B cell (primary cell): ENCODE measurements around the gene OR11G2. TPM values are rescaled to one million over a fixed set of nuclear protein-coding genes. Genes with fewer than 3 reads are reported as not detected.

ENCODE experiments used
- ATAC-seq: fragments of 200-7000 bp; cut with Tn5 transposase; one replicate; pipeline ENCODE4 v1.10.0; 2021; ENCODE audit warnings: low read depth, mild to moderate bottlenecking, moderate number of reproducible peaks, moderate library complexity
- CTCF ChIA-PET: fragments of 350-600 bp; sonication (Branson Sonifier 250); formaldehyde crosslinking; loops from one replicate; lab custom pipeline; 2021; ENCODE audit warnings: antibody characterized with exemption, inconsistent platforms; lab: Charles Lee
- POLR2A ChIA-PET: fragments of 350-600 bp; sonication (Branson Sonifier 250); formaldehyde crosslinking; loops from one replicate; lab custom pipeline; 2021; ENCODE audit warnings: antibody characterized with exemption; lab: Charles Lee
- DNase-seq: peaks from one replicate; pipeline ENCODE4 v3.0.0; 2013
- H2AFZ ChIP-seq: 2 replicates; pipeline ENCODE4 v1.6.1; 2012; ENCODE audit warnings: mild to moderate bottlenecking, low read depth, low read length; ENCODE audit not compliant: insufficient read depth, poor library complexity, severe bottlenecking
- H3K27ac ChIP-seq, 2 donors: 1 replicate in 1 of 2; 2 replicates in 1 of 2; pipeline ENCODE4 v1.5.1; 2012 to 2013; ENCODE audit warnings: low read length in 2 of 2, mild to moderate bottlenecking in 2 of 2, moderate library complexity in 1 of 2
- H3K27me3 ChIP-seq, 4 experiments: fragments of 200-600 bp in 1 of 4; sonication (generic) in 1 of 4; replicated peaks in 1 of 4; 1 replicate in 2 of 4; 2 replicates in 2 of 4; pipeline versions ENCODE4 v1.6.1 to v1.7.0; 2013 to 2016; ENCODE audit warnings: low read length in 3 of 4, mild to moderate bottlenecking in 2 of 4, mixed read lengths in 1 of 4, moderate library complexity in 1 of 4; ENCODE audit not compliant: insufficient read depth in 4 of 4, control insufficient read depth in 3 of 4; ENCODE audit errors: control extremely low read depth in 1 of 4
- H3K36me3 ChIP-seq, 2 experiments: replicated peaks in 1 of 2; 1 replicate in 1 of 2; 2 replicates in 1 of 2; pipeline versions ENCODE4 v1.6.1 to v1.7.1; 2013; ENCODE audit warnings: low read length in 1 of 2; ENCODE audit not compliant: insufficient read depth in 2 of 2, control insufficient read depth in 1 of 2; ENCODE audit errors: control extremely low read depth in 1 of 2, extremely low read depth in 1 of 2
- H3K4me1 ChIP-seq, 2 donors: fragments of 200-600 bp in 1 of 2; sonication (generic) in 1 of 2; 1 replicate in 1 of 2; 2 replicates in 1 of 2; pipeline versions ENCODE4 v1.5.1 to v1.6.1; 2013 to 2017; ENCODE audit warnings: low read length in 2 of 2; ENCODE audit not compliant: control insufficient read depth in 2 of 2, insufficient read depth in 2 of 2
- H3K4me2 ChIP-seq: replicated peaks from 2 replicates; pipeline ENCODE3; 2012; ENCODE audit warnings: mild to moderate bottlenecking, low read depth, low read length; ENCODE audit not compliant: poor library complexity, severe bottlenecking
- H3K4me3 ChIP-seq, 5 experiments: fragments of 200-600 bp in 1 of 5; sonication (generic) in 1 of 5; 1 replicate in 3 of 5; 2 replicates in 2 of 5; pipeline versions ENCODE4 v1.5.1 to v1.7.0; 2011 to 2016; ENCODE audit warnings: low read length in 4 of 5, mild to moderate bottlenecking in 4 of 5, low read depth in 2 of 5, control low read depth in 1 of 5, moderate library complexity in 1 of 5; ENCODE audit not compliant: insufficient read depth in 1 of 5; ENCODE audit errors: control extremely low read depth in 1 of 5, extremely low read depth in 1 of 5
- H3K79me2 ChIP-seq: fragments of 200-600 bp; sonication (generic); one replicate; pipeline ENCODE4 v1.6.0; 2016; ENCODE audit warnings: low read length; ENCODE audit not compliant: control insufficient read depth, insufficient read depth
- H3K9ac ChIP-seq: fragments of 200-600 bp; sonication (generic); 2 replicates; pipeline ENCODE4 v1.6.1; 2017; ENCODE audit warnings: mild to moderate bottlenecking, low read length, moderate library complexity
- H3K9me3 ChIP-seq, 3 donors: one replicate each; pipeline versions ENCODE4 v1.6.1 to v1.7.1; 2013; ENCODE audit warnings: low read length in 2 of 3; ENCODE audit not compliant: control insufficient read depth in 2 of 3, insufficient read depth in 1 of 3; ENCODE audit errors: control extremely low read depth in 1 of 3
- H4K20me1 ChIP-seq: 2 replicates; pipeline ENCODE4 v1.6.0; 2012; ENCODE audit warnings: mild to moderate bottlenecking, low read length; ENCODE audit not compliant: insufficient read depth, control insufficient read depth, poor library complexity, severe bottlenecking
- H3K27ac Mint-ChIP-seq: one replicate; pipeline ENCODE4 v1.8.0; 2021; ENCODE audit warnings: mixed read lengths
- H3K27me3 Mint-ChIP-seq: one replicate; pipeline ENCODE4 v1.8.0; 2021; ENCODE audit warnings: mixed read lengths
- H3K4me1 Mint-ChIP-seq: one replicate; pipeline ENCODE4 v1.8.0; 2021; ENCODE audit warnings: mixed read lengths
- H3K4me3 Mint-ChIP-seq: one replicate; pipeline ENCODE4 v1.8.0; 2021; ENCODE audit warnings: mixed read lengths
- H3K9me3 Mint-ChIP-seq: one replicate; pipeline ENCODE4 v1.8.0; 2022; ENCODE audit warnings: mixed read lengths; ENCODE audit not compliant: insufficient read depth
- EZH2 ChIP-seq: IDR thresholded peaks from 2 replicates; pipeline ENCODE4 v1.6.1; 2012; ENCODE audit warnings: borderline replicate concordance, low read depth, mild to moderate bottlenecking, moderate library complexity, low read length; ENCODE audit not compliant: insufficient read depth, poor library complexity, severe bottlenecking
- WGBS: methylation state at CpG from one replicate; pipeline ENCODE4 v1.1.5; 2013; ENCODE audit warnings: missing lambda C conversion rate; ENCODE audit not compliant: insufficient coverage; 5-methylcytosine and 5-hydroxymethylcytosine counted together
- intact Hi-C: fragments of 100-400 bp; cut with micrococcal nuclease; formaldehyde crosslinking; loops from one replicate; pipeline ENCODE4 v1.10.0; 2022
- polyA plus RNA-seq: library from polyadenylated mRNA; depleted of rRNA; stranded (reverse); fragments of >200 nt; gene quantifications from 2 replicates; pipeline ENCODE4 v1.2.3, GENCODE V29; 2012
- total RNA-seq, 2 donors: library from RNA; stranded (reverse); fragments of 120-200 nt in 1 of 2; gene quantifications; 1 replicate in 1 of 2; 2 replicates in 1 of 2; pipeline versions ENCODE4 v1.2.3 to v1.2.4, GENCODE V29; 2013 to 2022
- TF ChIP-seq, protein P1 (sequence below): fragments of 200-600 bp; IDR thresholded peaks from one replicate; pipeline ENCODE4 v1.8.0; 2022; ENCODE audit warnings: antibody characterized with exemption, mild to moderate bottlenecking

OR11G2 gene
- total and polyA plus RNA-seq, 2 donors (not counting 1 experiment from before 2014, with no cell fraction given): not detected

DNA sequence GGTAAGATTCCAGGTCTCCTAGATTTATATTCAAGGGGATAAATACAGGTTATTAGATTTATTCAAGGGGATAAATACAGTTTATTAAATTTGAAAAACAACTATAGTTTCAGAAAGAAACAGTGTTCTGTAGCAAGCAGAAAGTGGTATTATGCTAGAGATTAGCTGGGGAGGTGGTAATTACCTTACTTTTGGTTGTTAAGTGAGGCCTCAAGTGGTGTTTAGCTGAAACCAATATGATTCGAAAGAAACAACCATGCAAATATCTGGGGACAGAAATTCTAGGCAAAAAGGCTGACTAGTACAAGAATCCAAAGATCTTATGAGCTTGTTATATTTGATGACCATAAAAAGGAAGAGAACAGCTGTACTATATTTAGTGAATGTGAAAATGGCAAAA lies 45.9 kb upstream of the OR11G2 start:
- Histone ChIP-seq H3K4me2 (no peak overlapping the region), H3K79me2 (no peaks in the 10 kb centered on the region), H3K4me3 (no peak overlapping the region), H3K27me3 (no peaks in the 10 kb centered on the region), H3K27ac (no peak overlapping the region), H3K9me3 (no peaks in the 10 kb centered on the region), H3K4me1 (no peaks in the 10 kb centered on the region), H4K20me1 (no peaks in the 10 kb centered on the region), H2AFZ (no peak overlapping the region), H3K9ac (no peak overlapping the region), H3K36me3 (no peaks in the 10 kb centered on the region)
- Mint-ChIP-seq H3K27me3 (peaks cover 11% of the 10 kb centered on the region), H3K4me3 (no peak overlapping the region), H3K27ac (no peak overlapping the region), H3K9me3 (no peaks in the 10 kb centered on the region), H3K4me1 (no peaks in the 10 kb centered on the region)
- ChIA-PET CTCF (no interaction called here), POLR2A (no interaction called here)
- DNase-seq (no peak), ATAC-seq (no peak)
- intact Hi-C loops: no loop called here
- no CpG with 5 or more reads among the region's 1 CpG for WGBS
- TF ChIP-seq EZH2: no peak
- TF ChIP-seq, protein P1, sequence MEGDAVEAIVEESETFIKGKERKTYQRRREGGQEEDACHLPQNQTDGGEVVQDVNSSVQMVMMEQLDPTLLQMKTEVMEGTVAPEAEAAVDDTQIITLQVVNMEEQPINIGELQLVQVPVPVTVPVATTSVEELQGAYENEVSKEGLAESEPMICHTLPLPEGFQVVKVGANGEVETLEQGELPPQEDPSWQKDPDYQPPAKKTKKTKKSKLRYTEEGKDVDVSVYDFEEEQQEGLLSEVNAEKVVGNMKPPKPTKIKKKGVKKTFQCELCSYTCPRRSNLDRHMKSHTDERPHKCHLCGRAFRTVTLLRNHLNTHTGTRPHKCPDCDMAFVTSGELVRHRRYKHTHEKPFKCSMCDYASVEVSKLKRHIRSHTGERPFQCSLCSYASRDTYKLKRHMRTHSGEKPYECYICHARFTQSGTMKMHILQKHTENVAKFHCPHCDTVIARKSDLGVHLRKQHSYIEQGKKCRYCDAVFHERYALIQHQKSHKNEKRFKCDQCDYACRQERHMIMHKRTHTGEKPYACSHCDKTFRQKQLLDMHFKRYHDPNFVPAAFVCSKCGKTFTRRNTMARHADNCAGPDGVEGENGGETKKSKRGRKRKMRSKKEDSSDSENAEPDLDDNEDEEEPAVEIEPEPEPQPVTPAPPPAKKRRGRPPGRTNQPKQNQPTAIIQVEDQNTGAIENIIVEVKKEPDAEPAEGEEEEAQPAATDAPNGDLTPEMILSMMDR: no peak

DNA sequence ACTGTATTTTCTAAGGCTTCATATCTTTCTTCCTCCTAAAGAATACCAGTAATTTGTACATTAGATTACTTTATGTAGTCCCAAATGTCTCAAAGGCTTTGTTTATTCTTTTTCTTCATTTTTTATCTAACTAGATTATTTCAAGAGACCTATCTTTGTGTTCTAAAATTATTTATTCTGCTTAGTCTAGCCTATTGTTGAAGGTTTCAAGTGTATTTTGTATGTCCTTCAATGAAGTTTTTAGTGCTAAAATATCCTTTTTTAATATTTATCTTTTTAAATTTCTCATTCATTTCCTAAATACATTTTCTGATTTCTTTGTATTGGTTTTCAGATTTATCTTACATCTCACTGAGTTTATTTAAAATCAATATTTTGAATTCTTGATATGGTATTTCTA lies 26.2 kb upstream of the OR11G2 start:
- H4K20me1 ChIP-seq: no peaks in the 10 kb centered on the region
- intact Hi-C loops: no loop called here
- H3K9ac ChIP-seq: no peak overlapping the region
- ChIA-PET CTCF (no interaction called here), POLR2A (no interaction called here)
- Mint-ChIP-seq H3K4me3 (no peak overlapping the region), H3K27ac (no peak overlapping the region), H3K27me3 (peaks cover 11% of the 10 kb centered on the region), H3K4me1 (no peaks in the 10 kb centered on the region), H3K9me3 (peaks cover 17% of the 10 kb centered on the region)
- no peak overlapping the region for H2AFZ ChIP-seq
- H3K4me1 ChIP-seq: no peaks in the 10 kb centered on the region
- H3K4me2 ChIP-seq: no peak overlapping the region
- no peaks in the 10 kb centered on the region for H3K27me3 ChIP-seq
- peaks cover 1 to 17% (median 9%) of the 10 kb centered on the region in 3 donors for H3K9me3 ChIP-seq
- DNase-seq (no peak), ATAC-seq (no peak)
- TF ChIP-seq, protein P1: no peak
- TF ChIP-seq EZH2: no peak
- no peaks in the 10 kb centered on the region for H3K79me2 ChIP-seq
- no peaks in the 10 kb centered on the region for H3K36me3 ChIP-seq
- no peak overlapping the region for H3K27ac ChIP-seq
- no peak overlapping the region for H3K4me3 ChIP-seq
